ENCODE data around the gene TBP. TPM values are rescaled to one million over a fixed set of nuclear protein-coding genes. Genes with fewer than 3 reads are reported as not detected.

The TBP gene
- 16.0 TPM in 2 replicates for total RNA-seq

GRCh38 chr6:170554013-170554795, at the start of gene TBP:
Gene TBP, plus strand, starts transcription at chr6:170554369. Its CDS starts 2,661 bp downstream, at chr6:170557030.

DNA sequence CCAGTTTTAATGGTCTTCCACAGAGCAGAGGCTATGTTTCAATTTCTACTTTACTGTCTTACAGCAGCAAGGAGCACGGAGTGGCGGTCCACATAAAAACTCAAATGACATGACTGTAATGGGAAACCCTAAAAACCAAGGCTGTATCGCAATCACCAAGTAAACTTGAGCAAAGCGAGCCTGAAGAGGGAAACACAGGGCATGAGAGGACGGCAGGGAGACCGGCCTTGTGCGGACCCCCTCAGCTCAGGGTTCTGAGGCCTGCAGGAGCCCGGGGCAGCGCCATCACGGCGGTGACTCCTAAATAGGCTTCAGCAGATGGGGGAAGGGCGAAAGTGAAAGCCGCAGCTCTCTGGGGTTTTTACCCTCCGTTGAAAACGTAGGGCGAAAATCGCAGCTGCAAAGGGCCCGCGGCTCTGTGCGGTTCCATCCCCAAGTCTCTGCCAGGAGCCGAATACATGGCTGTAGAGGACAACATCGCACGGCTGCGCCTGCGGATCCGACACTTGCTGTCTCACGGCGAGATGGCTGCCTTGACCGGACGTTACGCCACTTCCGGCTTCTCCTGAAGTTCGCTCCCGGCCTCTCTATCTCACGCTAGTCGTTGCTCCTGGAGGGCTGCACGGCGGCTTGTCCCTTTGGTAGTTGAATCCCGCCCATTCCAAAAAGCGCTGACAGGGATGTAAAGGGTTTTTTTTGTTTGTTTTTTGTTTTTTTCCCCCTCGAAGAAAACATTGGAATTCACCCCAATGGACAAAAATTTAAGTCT, 1.2 kb upstream of the TBP start, which contains the start of gene PSMB1:
Gene PSMB1, minus strand, starts transcription at position 543 of the 769 bp plus-strand sequence. Its CDS starts 65 bp downstream, at position 478.

DNA sequence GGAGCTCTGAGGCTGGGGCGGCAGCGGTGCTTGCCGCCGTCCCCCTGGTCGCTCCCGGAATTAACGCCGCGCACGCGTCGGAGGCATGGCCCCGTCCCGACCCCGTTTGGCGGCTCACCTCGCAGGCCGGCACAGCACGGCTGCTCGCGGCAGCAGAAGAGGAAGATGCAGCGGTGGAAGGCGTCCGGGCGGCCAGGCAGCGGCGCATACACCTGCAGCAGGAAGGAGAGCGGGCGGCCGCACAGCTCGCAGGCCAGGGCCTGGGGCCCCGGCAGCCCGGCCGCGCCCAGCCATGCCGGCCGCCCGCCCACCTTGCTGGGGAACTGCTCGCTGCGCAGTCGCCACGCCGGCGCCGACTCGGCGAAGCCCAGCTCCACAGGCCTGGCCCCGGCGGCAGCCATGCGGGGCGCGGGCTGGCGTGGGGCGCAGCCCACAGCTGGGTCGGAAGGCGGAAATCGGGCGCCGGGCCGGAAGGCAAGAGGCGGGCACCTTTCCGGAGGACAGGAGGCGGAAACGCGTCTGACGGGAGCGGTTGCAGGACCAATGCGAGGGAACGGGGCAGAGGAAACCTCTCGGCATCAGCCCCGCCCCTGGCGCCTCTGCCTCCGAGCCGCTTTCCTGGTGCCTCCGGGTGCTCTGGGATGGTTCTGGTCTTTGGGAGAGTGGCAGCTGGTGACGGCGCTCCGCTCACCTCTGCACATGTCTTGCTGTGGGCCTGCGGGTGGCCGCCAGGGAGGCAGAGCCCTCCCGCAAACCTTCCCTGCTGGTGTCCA, 30.2 kb downstream of the TBP start, which contains the start of gene PDCD2:
Gene PDCD2, minus strand, starts transcription at position 457 of the 773 bp plus-strand sequence. Its CDS starts 56 bp downstream, at position 401.

Other genes starting within 250 kb of the TBP start
- gene FAM120B, start 247.6 kb upstream of the TBP start, total RNA-seq, result 14.0 and 15.4 TPM in 2 replicates
- gene PSMB1, start 1.1 kb upstream of the TBP start, total RNA-seq, result 300 and 327 TPM in 2 replicates
- 88.1 and 97.3 TPM in 2 replicates for gene PDCD2, start 30.3 kb downstream of the TBP start, total RNA-seq

Data from vein endothelial cell (primary cell).